Lung (tissue), 12 donors: ENCODE data around the gene CXCR5. TPM values are rescaled to one million over a fixed set of nuclear protein-coding genes. Genes with fewer than 3 reads are reported as not detected.

Experiments used
- ATAC-seq: fragments of 200-7000 bp; cut with Tn5 transposase; one replicate; pipeline ENCODE4 v1.9.1; 2020; ENCODE audit warnings: moderate number of reproducible peaks; ENCODE audit not compliant: insufficient read depth, low FRiP score
- DNase-seq, 3 donors: peaks; one replicate each; pipeline ENCODE4 v3.0.0-alpha.2; 2013 to 2017
- H3K27ac ChIP-seq, 2 donors: one replicate each; pipeline ENCODE4 v1.5.1; 2013; ENCODE audit warnings: mild to moderate bottlenecking in 2 of 2, moderate library complexity in 2 of 2, control low read depth in 1 of 2, inconsistent platforms in 1 of 2, low read depth in 1 of 2, low read length in 1 of 2
- H3K27me3 ChIP-seq, 3 donors: one replicate each; pipeline ENCODE4 v1.5.1; 2013; ENCODE audit warnings: low read length in 2 of 3; ENCODE audit not compliant: control insufficient read depth in 3 of 3, insufficient read depth in 3 of 3
- H3K36me3 ChIP-seq, 4 donors: one replicate each; pipeline ENCODE4 v1.5.1; 2013; ENCODE audit warnings: low read length in 4 of 4, mild to moderate bottlenecking in 1 of 4, moderate library complexity in 1 of 4; ENCODE audit not compliant: control insufficient read depth in 4 of 4, insufficient read depth in 4 of 4
- H3K4me1 ChIP-seq, 5 donors: one replicate each; pipeline ENCODE4 v1.5.1; 2013; ENCODE audit warnings: low read length in 5 of 5, mild to moderate bottlenecking in 2 of 5, moderate library complexity in 1 of 5; ENCODE audit not compliant: control insufficient read depth in 5 of 5, insufficient read depth in 5 of 5
- H3K4me3 ChIP-seq: one replicate; pipeline ENCODE4 v1.5.1; 2013; ENCODE audit warnings: mild to moderate bottlenecking, control low read depth, moderate library complexity
- H3K9ac ChIP-seq, 2 donors: one replicate each; pipeline ENCODE4 v1.5.1; 2013; ENCODE audit warnings: low read length in 2 of 2, control low read depth in 1 of 2; ENCODE audit not compliant: insufficient read depth in 1 of 2
- H3K9me3 ChIP-seq, 4 donors: one replicate each; pipeline ENCODE4 v1.5.1; 2013; ENCODE audit warnings: low read length in 3 of 4, mild to moderate bottlenecking in 1 of 4, moderate library complexity in 1 of 4; ENCODE audit not compliant: control insufficient read depth in 4 of 4, insufficient read depth in 3 of 4
- CTCF ChIP-seq: IDR thresholded peaks from 2 replicates; pipeline ENCODE4 v1.5.1; 2012; ENCODE audit warnings: mild to moderate bottlenecking; ENCODE audit errors: control extremely low read depth, extremely low read depth
- WGBS, 2 donors: extraction: QIAGEN DNeasy Blood & Tissue Kit; methylation state at CpG; one replicate each; pipeline ENCODE4 v1.1.7; 2013; 5-methylcytosine and 5-hydroxymethylcytosine counted together
- polyA plus RNA-seq, 2 donors: library from polyadenylated mRNA; stranded (reverse); fragments of 200-250 nt; gene quantifications; one replicate each; pipeline ENCODE4 v1.2.1, GENCODE V29; 2013
- total RNA-seq, 2 donors: library from RNA; depleted of rRNA in 1 of 2; stranded (reverse); fragments of >200 nt in 1 of 2; gene quantifications; one replicate each; pipeline ENCODE4 v1.2.1, GENCODE V29; 2014 to 2021
- donor health status: control.
- donor health status: control.
- donor health status: Bipolar disorder and iron deficiency.
- donor health status: healthy.
- donor health status: DM: yes; HTN: yes; CAD: no.

CXCR5 gene
- total and polyA plus RNA-seq, 4 donors: 0.16 to 0.65 (median 0.48) TPM; not detected in 1

- no peak for ATAC-seq
- no peaks in the 10 kb centered on the region for H3K27me3 ChIP-seq
Observed at GRCh38 chr11:118892514-118892913, 8.8 kb downstream of the CXCR5 start.

GRCh38 chr11:118892964-118893363 lies 9.3 kb downstream of the CXCR5 start:
- H3K27ac ChIP-seq: peak overlapping the region in 1 of 2 donors; percentile 11
- ATAC-seq: no peak

More at GRCh38 chr11:118892514-118892913, 8.8 kb downstream of the CXCR5 start:
- Histone ChIP-seq H3K4me1 (peaks cover 0 to 17% (median 5%) of the 10 kb centered on the region in 5 donors), H3K36me3 (peaks cover 0 to 11% (median 2%) of the 10 kb centered on the region in 4 donors), H3K9me3 (no peaks in the 10 kb centered on the region), H3K9ac (no peak overlapping the region), H3K27ac (peak overlapping the region in 1 of 2 donors; percentile 11), H3K4me3 (no peak overlapping the region)
- WGBS, 2 donors: 0 to 7% methylated on average over 3 to 4 of the region's 4 CpGs
- DNase-seq: no peak
- TF ChIP-seq CTCF: no peak

GRCh38 chr11:118893662-118894061 lies 10.0 kb downstream of the CXCR5 start:
- Histone ChIP-seq H3K4me3 (no peak overlapping the region), H3K27ac (no peak overlapping the region), H3K4me1 (peaks cover 0 to 14% (median 0%) of the 10 kb centered on the region in 5 donors), H3K27me3 (no peaks in the 10 kb centered on the region), H3K36me3 (peaks cover 0 to 16% (median 5%) of the 10 kb centered on the region in 4 donors), H3K9ac (no peak overlapping the region), H3K9me3 (no peaks in the 10 kb centered on the region)
- DNase-seq (no peak), ATAC-seq (no peak)
- no peak for TF ChIP-seq CTCF
- 95 to 96% methylated on average over 22 of the region's 22 CpGs for WGBS, 2 donors

More at GRCh38 chr11:118892964-118893363, 9.3 kb downstream of the CXCR5 start:
- Histone ChIP-seq H3K4me3 (no peak overlapping the region), H3K36me3 (peaks cover 0 to 11% (median 2%) of the 10 kb centered on the region in 4 donors), H3K9me3 (no peaks in the 10 kb centered on the region), H3K4me1 (peaks cover 0 to 14% (median 5%) of the 10 kb centered on the region in 5 donors), H3K9ac (no peak overlapping the region), H3K27me3 (no peaks in the 10 kb centered on the region)
- WGBS, 2 donors: 67 to 69% methylated on average over 8 of the region's 8 CpGs
- no peak for DNase-seq
- TF ChIP-seq CTCF: no peak

DNA sequence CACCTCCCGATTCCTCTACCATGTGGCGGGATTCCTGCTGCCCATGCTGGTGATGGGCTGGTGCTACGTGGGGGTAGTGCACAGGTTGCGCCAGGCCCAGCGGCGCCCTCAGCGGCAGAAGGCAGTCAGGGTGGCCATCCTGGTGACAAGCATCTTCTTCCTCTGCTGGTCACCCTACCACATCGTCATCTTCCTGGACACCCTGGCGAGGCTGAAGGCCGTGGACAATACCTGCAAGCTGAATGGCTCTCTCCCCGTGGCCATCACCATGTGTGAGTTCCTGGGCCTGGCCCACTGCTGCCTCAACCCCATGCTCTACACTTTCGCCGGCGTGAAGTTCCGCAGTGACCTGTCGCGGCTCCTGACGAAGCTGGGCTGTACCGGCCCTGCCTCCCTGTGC lies 10.5 kb downstream of the CXCR5 start:
- H3K9ac ChIP-seq: no peak overlapping the region
- H3K4me1 ChIP-seq: peaks cover 0 to 14% (median 0%) of the 10 kb centered on the region in 5 donors
- ATAC-seq (no peak), DNase-seq (no peak)
- TF ChIP-seq CTCF: no peak
- 94 to 95% methylated on average over 19 of the region's 19 CpGs for WGBS, 2 donors
- H3K36me3 ChIP-seq: peaks cover 0 to 21% (median 10%) of the 10 kb centered on the region in 4 donors
- no peak overlapping the region for H3K27ac ChIP-seq
- no peaks in the 10 kb centered on the region for H3K9me3 ChIP-seq
- H3K4me3 ChIP-seq: no peak overlapping the region
- H3K27me3 ChIP-seq: no peaks in the 10 kb centered on the region
